Esophagus muscularis mucosa (tissue), 4 donors: ENCODE measurements around the gene LEAP2. TPM values are rescaled to one million over a fixed set of nuclear protein-coding genes. Genes with fewer than 3 reads are reported as not detected.

Source experiments
- DNase-seq: peaks from one replicate; pipeline ENCODE4 v3.0.0-alpha.2; 2017; ENCODE audit errors: extremely low spot score
- H3K27ac ChIP-seq, 4 donors: fragments of 200-600 bp; sonication (generic); replicated peaks in 1 of 4; 1 replicate in 3 of 4; 2 replicates in 1 of 4; pipeline ENCODE4 v1.5.1; 2016 to 2019; ENCODE audit warnings: mild to moderate bottlenecking in 1 of 4
- H3K27me3 ChIP-seq, 4 donors: fragments of 200-600 bp; sonication (generic); one replicate each; pipeline versions ENCODE4 v1.5.1 to v1.6.0; 2016 to 2019
- H3K36me3 ChIP-seq, 4 donors: fragments of 200-600 bp; sonication (generic); one replicate each; pipeline ENCODE4 v1.5.1; 2016 to 2019
- H3K4me1 ChIP-seq, 4 donors: fragments of 200-600 bp; sonication (generic); one replicate each; pipeline ENCODE4 v1.5.1; 2016 to 2019
- H3K4me3 ChIP-seq, 4 donors: fragments of 200-600 bp; sonication (generic); 1 replicate in 2 of 4; 2 replicates in 2 of 4; pipeline ENCODE4 v1.5.1; 2016 to 2019; ENCODE audit warnings: mild to moderate bottlenecking in 4 of 4, moderate library complexity in 1 of 4
- H3K9me3 ChIP-seq, 4 donors: fragments of 200-600 bp; sonication (generic); 1 replicate in 3 of 4; 2 replicates in 1 of 4; pipeline ENCODE4 v1.5.1; 2016 to 2019
- CTCF ChIP-seq, 3 experiments: fragments of 200-600 bp in 2 of 3; fragments of 450-650 bp in 1 of 3; sonication (generic) in 2 of 3; IDR thresholded peaks; one replicate each; pipeline ENCODE4 v1.5.1; 2017 to 2019; ENCODE audit warnings: antibody characterized with exemption in 3 of 3, mild to moderate bottlenecking in 2 of 3, moderate library complexity in 1 of 3
- EP300 ChIP-seq: sonication (generic); formaldehyde crosslinking; IDR thresholded peaks from one replicate; pipeline ENCODE4 v1.6.1; 2017; ENCODE audit warnings: antibody characterized with exemption
- POLR2A ChIP-seq: fragments of 450-650 bp; IDR thresholded peaks from one replicate; pipeline ENCODE4 v1.6.1; 2017; ENCODE audit warnings: antibody characterized with exemption, moderate library complexity, mild to moderate bottlenecking, low read depth
- POLR2AphosphoS5 ChIP-seq, 2 donors: sonication (generic); formaldehyde crosslinking; IDR thresholded peaks; one replicate each; pipeline ENCODE4 v1.6.1; 2017; ENCODE audit warnings: antibody characterized with exemption in 2 of 2
- WGBS: methylation state at CpG from one replicate; pipeline ENCODE4 v1.1.5; 2018; 5-methylcytosine and 5-hydroxymethylcytosine counted together
- intact Hi-C: fragments of 100-400 bp; cut with DNase I; formaldehyde crosslinking; loops from one replicate; pipeline ENCODE4 v1.15.1; 2023
- total RNA-seq, 4 donors: library from RNA; depleted of rRNA; stranded (reverse); fragments of >200 nt; gene quantifications; one replicate each; pipeline versions ENCODE4 v1.1.0 to v1.2.1, GENCODE V29; 2016

The LEAP2 gene
- total RNA-seq, 4 donors from 2014 or later, result 0.23 to 1.2 (median 0.26) TPM; not detected in 1

- peaks cover 0 to 6% (median 0%) of the 10 kb centered on the region in 4 donors for H3K4me1 ChIP-seq
- no peak overlapping the region for H3K4me3 ChIP-seq
- peaks cover 22 to 58% (median 48%) of the 10 kb centered on the region in 4 donors for H3K36me3 ChIP-seq
- no peaks in the 10 kb centered on the region for H3K27me3 ChIP-seq
- no peaks in the 10 kb centered on the region for H3K9me3 ChIP-seq
- H3K27ac ChIP-seq, result no peak overlapping the region
- WGBS, result 77% methylated on average over 4 of the region's 4 CpGs
- DNase-seq, result no peak
- intact Hi-C loops, result no loop called here
- no peak for TF ChIP-seq CTCF (IDR thresholded peaks at IDR 0.05)
- no peak for TF ChIP-seq POLR2AphosphoS5 (IDR thresholded peaks at IDR 0.05)
- no peak for TF ChIP-seq POLR2A
- TF ChIP-seq EP300, result no peak
Observed at GRCh38 chr5:132901036-132901435, 27.6 kb downstream of the LEAP2 start.

GRCh38 chr5:132901730-132902129 lies 28.3 kb downstream of the LEAP2 start:
- H3K4me1 ChIP-seq, result no peaks in the 10 kb centered on the region
- intact Hi-C loops, result no loop called here
- peaks cover 15 to 51% (median 41%) of the 10 kb centered on the region in 4 donors for H3K36me3 ChIP-seq
- H3K27ac ChIP-seq, result no peak overlapping the region
- WGBS, result 96% methylated on average over 3 of the region's 3 CpGs
- TF ChIP-seq CTCF (IDR thresholded peaks at IDR 0.05), result no peak
- no peak for TF ChIP-seq POLR2AphosphoS5 (IDR thresholded peaks at IDR 0.05)
- TF ChIP-seq POLR2A, result no peak
- TF ChIP-seq EP300, result no peak
- no peak overlapping the region for H3K4me3 ChIP-seq
- no peaks in the 10 kb centered on the region for H3K9me3 ChIP-seq
- no peak for DNase-seq
- no peaks in the 10 kb centered on the region for H3K27me3 ChIP-seq

- 88% methylated on average over 2 of the region's 2 CpGs for WGBS
- intact Hi-C loops, result no loop called here
- H3K36me3 ChIP-seq, result peaks cover 0 to 32% (median 22%) of the 10 kb centered on the region in 4 donors
Observed at GRCh38 chr5:132905938-132906337, 32.5 kb downstream of the LEAP2 start.

GRCh38 chr5:132907161-132907560 lies 33.7 kb downstream of the LEAP2 start:
- intact Hi-C loops, result no loop called here
- Histone ChIP-seq H3K36me3 (peaks cover 0 to 26% (median 17%) of the 10 kb centered on the region in 4 donors), H3K4me3 (no peak overlapping the region), H3K9me3 (no peaks in the 10 kb centered on the region), H3K27me3 (no peaks in the 10 kb centered on the region), H3K4me1 (no peaks in the 10 kb centered on the region), H3K27ac (no peak overlapping the region)
- TF ChIP-seq POLR2AphosphoS5 (IDR thresholded peaks at IDR 0.05) (no peak), EP300 (no peak), CTCF (IDR thresholded peaks at IDR 0.05) (no peak), POLR2A (no peak)
- DNase-seq, result no peak
- WGBS, result 99% methylated on average over 2 of the region's 2 CpGs

More at GRCh38 chr5:132905938-132906337, 32.5 kb downstream of the LEAP2 start:
- DNase-seq, result no peak
- no peak for TF ChIP-seq POLR2A
- no peak for TF ChIP-seq POLR2AphosphoS5 (IDR thresholded peaks at IDR 0.05)
- no peak for TF ChIP-seq EP300
- TF ChIP-seq CTCF (IDR thresholded peaks at IDR 0.05), result no peak
- no peak overlapping the region for H3K4me3 ChIP-seq
- H3K27ac ChIP-seq, result no peak overlapping the region
- no peaks in the 10 kb centered on the region for H3K27me3 ChIP-seq
- no peaks in the 10 kb centered on the region for H3K9me3 ChIP-seq
- H3K4me1 ChIP-seq, result no peaks in the 10 kb centered on the region

GRCh38 chr5:132909702-132910101 lies 36.2 kb downstream of the LEAP2 start:
- Histone ChIP-seq H3K4me3 (no peak overlapping the region), H3K27me3 (no peaks in the 10 kb centered on the region), H3K9me3 (no peaks in the 10 kb centered on the region), H3K27ac (no peak overlapping the region), H3K36me3 (peaks cover 7 to 34% (median 22%) of the 10 kb centered on the region in 4 donors), H3K4me1 (peaks cover 0 to under 1% (median 0%) of the 10 kb centered on the region in 4 donors)
- WGBS, result 84% methylated on average over 1 of the region's 1 CpG
- DNase-seq, result no peak
- TF ChIP-seq POLR2A, result no peak
- intact Hi-C loops, result no loop called here
